T-helper 1 cell treated with Interleukin-12 subunit alpha and Interleukin-12 subunit beta and Interleukin-4 antibody, amounts not matched to agents 30 μg/mL and 1 μg/mL, for 36 hours (primary cell): ENCODE data around the gene SH3D19.

Experiments
- H3K27ac Mint-ChIP-seq: one replicate; pipeline ENCODE4 v1.8.0; 2021; ENCODE audit warnings: mild to moderate bottlenecking, mixed read lengths
- H3K27me3 Mint-ChIP-seq: one replicate; pipeline ENCODE4 v1.8.0; 2021; ENCODE audit warnings: low read depth, mixed read lengths
- H3K36me3 Mint-ChIP-seq: one replicate; pipeline ENCODE4 v1.8.0; 2021; ENCODE audit warnings: low read depth, mixed read lengths
- H3K4me1 Mint-ChIP-seq: one replicate; pipeline ENCODE4 v1.8.0; 2021; ENCODE audit warnings: low read depth, mixed read lengths
- H3K4me3 Mint-ChIP-seq: one replicate; pipeline ENCODE4 v1.8.0; 2021; ENCODE audit warnings: mild to moderate bottlenecking, moderate library complexity, mixed read lengths
- H3K9me3 Mint-ChIP-seq: one replicate; pipeline ENCODE4 v1.8.0; 2021; ENCODE audit warnings: mixed read lengths

The SH3D19 gene, protein sequence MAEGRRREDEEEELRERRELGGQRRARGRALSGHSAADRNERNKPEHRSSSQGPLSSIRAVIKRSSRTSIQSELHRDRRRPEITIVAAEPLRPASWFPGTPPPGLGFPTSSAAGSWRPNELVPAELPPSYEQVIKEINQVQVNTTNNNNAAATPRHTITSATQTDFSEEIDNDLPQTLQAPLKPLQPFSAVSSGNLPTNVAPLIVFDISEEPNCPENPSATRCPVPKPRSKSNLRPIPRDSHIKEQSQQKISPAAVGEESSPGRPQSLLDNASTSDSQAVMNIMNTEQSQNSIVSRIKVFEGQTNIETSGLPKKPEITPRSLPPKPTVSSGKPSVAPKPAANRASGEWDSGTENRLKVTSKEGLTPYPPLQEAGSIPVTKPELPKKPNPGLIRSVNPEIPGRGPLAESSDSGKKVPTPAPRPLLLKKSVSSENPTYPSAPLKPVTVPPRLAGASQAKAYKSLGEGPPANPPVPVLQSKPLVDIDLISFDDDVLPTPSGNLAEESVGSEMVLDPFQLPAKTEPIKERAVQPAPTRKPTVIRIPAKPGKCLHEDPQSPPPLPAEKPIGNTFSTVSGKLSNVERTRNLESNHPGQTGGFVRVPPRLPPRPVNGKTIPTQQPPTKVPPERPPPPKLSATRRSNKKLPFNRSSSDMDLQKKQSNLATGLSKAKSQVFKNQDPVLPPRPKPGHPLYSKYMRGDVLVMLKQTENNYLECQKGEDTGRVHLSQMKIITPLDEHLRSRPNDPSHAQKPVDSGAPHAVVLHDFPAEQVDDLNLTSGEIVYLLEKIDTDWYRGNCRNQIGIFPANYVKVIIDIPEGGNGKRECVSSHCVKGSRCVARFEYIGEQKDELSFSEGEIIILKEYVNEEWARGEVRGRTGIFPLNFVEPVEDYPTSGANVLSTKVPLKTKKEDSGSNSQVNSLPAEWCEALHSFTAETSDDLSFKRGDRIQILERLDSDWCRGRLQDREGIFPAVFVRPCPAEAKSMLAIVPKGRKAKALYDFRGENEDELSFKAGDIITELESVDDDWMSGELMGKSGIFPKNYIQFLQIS

GRCh38 chr4:151325111-151325948 is at the start of gene SH3D19:
Gene SH3D19, minus strand, starts transcription at chr4:151325605. Its CDS starts 253 bp downstream, at chr4:151325352.
- Mint-ChIP-seq H3K36me3 (no peaks in the 10 kb centered on the region), H3K4me3 (peak within 1 kb of the TSS; percentile 68), H3K4me1 (no peaks in the 10 kb centered on the region), H3K9me3 (no peaks in the 10 kb centered on the region), H3K27ac (no peak within 1 kb of the TSS), H3K27me3 (peaks cover 68% of the 10 kb centered on the region)

GRCh38 chr4:151362404-151363164 is 37.2 kb upstream of the SH3D19 start:
- no peak overlapping the region for H3K4me3 Mint-ChIP-seq
- no peaks in the 10 kb centered on the region for H3K36me3 Mint-ChIP-seq
- H3K9me3 Mint-ChIP-seq, result no peaks in the 10 kb centered on the region
- no peak overlapping the region for H3K27ac Mint-ChIP-seq
- peaks cover 2% of the 10 kb centered on the region for H3K4me1 Mint-ChIP-seq
- H3K27me3 Mint-ChIP-seq, result peaks cover 17% of the 10 kb centered on the region

- no peak overlapping the region for H3K4me3 Mint-ChIP-seq
- H3K27ac Mint-ChIP-seq, result no peak overlapping the region
- peaks cover 2% of the 10 kb centered on the region for H3K4me1 Mint-ChIP-seq
Observed at GRCh38 chr4:151361966-151362365, 36.6 kb upstream of the SH3D19 start.

DNA sequence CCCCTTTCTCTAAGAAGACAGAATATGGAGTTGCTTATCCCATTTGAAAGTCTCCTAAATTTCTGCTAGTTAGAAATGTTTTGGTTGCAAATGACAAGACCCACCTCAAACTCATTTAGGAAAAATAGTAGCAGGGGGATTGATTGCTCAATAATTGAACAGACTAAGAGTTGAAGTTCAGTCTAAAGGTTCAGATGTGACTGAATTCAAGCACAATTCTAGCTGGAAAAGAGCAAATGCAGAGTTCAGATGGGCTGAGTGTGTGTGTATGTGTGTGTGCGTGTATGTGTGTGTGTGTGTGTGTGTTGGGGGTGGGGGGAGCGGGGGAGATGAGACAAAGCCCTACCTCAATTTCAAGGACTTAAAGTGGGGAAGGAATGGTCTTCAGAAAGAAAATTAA is 35.7 kb upstream of the SH3D19 start:
- no peaks in the 10 kb centered on the region for H3K36me3 Mint-ChIP-seq
- H3K4me3 Mint-ChIP-seq, result no peak overlapping the region
- peaks cover 16% of the 10 kb centered on the region for H3K27me3 Mint-ChIP-seq
- H3K4me1 Mint-ChIP-seq, result peaks cover 2% of the 10 kb centered on the region
- no peak overlapping the region for H3K27ac Mint-ChIP-seq
- no peaks in the 10 kb centered on the region for H3K9me3 Mint-ChIP-seq

More at GRCh38 chr4:151361966-151362365, 36.6 kb upstream of the SH3D19 start:
- H3K36me3 Mint-ChIP-seq, result no peaks in the 10 kb centered on the region
- no peaks in the 10 kb centered on the region for H3K9me3 Mint-ChIP-seq
- H3K27me3 Mint-ChIP-seq, result peaks cover 17% of the 10 kb centered on the region

- Mint-ChIP-seq H3K4me1 (peaks cover 2% of the 10 kb centered on the region), H3K27me3 (peaks cover 12% of the 10 kb centered on the region), H3K27ac (no peak overlapping the region), H3K36me3 (no peaks in the 10 kb centered on the region), H3K9me3 (no peaks in the 10 kb centered on the region), H3K4me3 (no peak overlapping the region)
Observed at GRCh38 chr4:151359576-151359975, 34.2 kb upstream of the SH3D19 start.

- no peak overlapping the region for H3K27ac Mint-ChIP-seq
- H3K27me3 Mint-ChIP-seq, result peaks cover 12% of the 10 kb centered on the region
- peaks cover 2% of the 10 kb centered on the region for H3K4me1 Mint-ChIP-seq
- no peaks in the 10 kb centered on the region for H3K9me3 Mint-ChIP-seq
- no peak overlapping the region for H3K4me3 Mint-ChIP-seq
- H3K36me3 Mint-ChIP-seq, result no peaks in the 10 kb centered on the region
Observed at GRCh38 chr4:151358266-151358665, 32.9 kb upstream of the SH3D19 start.

DNA sequence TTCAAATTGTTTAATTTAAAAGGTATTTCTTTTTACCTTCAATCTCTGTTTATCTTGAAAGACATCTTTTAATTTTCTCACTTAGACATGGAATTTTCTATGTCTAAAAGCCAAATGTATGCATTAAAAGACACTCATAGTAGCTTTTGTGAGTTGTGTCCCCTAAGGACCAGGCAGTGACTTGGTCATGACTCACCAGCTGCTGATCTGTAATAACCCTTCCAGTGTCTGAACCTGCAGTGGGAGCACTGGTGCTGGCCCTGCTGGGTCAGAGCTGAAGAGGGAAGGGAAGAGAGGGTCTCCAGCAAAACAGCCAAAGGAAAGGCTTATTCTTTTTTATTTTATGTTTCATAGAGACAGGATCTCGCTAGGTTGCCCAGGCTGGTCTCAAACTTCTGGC is 31.1 kb upstream of the SH3D19 start:
- Mint-ChIP-seq H3K27ac (no peak overlapping the region), H3K36me3 (no peaks in the 10 kb centered on the region), H3K27me3 (peaks cover 6% of the 10 kb centered on the region), H3K9me3 (no peaks in the 10 kb centered on the region), H3K4me3 (no peak overlapping the region), H3K4me1 (no peaks in the 10 kb centered on the region)

DNA sequence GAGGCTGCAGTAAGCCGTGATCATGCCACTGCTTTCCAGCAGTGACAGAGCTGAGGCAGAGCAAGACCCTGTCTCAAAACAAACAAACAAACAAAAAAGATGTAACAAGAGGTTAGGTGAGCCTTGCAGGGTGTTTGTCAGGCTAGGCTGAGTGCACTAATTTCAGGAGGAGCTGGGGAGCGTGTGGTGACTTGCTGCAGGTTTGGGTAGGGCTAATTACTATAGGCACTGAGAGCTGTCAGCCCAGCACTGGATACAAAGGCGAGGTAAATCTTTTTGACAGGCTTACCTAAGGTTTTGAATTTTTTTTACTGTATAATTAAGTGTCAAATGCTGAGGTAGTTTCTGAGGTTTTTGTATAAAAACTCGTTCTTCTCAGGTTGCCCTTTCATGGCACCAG is 29.8 kb upstream of the SH3D19 start:
- no peaks in the 10 kb centered on the region for H3K4me1 Mint-ChIP-seq
- no peak overlapping the region for H3K27ac Mint-ChIP-seq
- H3K9me3 Mint-ChIP-seq, result no peaks in the 10 kb centered on the region
- peaks cover 6% of the 10 kb centered on the region for H3K27me3 Mint-ChIP-seq
- H3K4me3 Mint-ChIP-seq, result no peak overlapping the region
- no peaks in the 10 kb centered on the region for H3K36me3 Mint-ChIP-seq

DNA sequence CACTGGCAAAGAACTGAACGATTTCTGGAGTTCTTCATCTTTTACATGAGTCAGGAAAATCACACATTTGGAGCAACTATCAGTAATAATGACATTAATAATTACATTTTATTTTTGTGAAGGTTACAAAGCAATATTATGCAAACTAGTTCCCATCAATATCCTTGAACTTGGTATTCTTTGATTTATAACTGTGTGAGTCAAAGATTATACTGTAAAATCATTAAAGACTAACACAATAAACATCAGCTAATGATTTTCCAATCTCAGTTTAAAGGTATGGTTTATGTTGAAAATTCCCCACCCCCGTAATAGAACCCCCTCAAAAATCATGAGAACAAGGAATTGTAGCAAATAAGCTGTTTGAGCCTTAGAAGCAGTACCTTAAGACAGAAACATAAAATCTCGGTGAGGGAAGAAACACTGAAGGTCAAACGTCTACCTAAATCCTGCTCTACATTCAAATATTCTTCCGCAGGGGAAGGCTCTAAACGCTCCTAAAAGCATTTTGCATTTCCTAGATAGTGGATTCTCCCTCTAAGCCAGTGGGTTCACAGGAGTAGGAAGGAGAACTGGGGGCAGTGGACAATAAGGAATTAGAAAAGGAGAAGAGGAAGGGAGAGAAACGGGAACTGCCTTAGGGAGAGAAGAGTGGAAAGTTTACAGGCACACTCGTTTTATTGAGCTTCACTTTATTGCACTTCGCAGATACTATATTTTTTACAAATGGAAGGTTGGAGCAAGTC is 22.3 kb upstream of the SH3D19 start:
- Mint-ChIP-seq H3K27ac (no peak overlapping the region), H3K4me3 (no peak overlapping the region), H3K27me3 (peaks cover 6% of the 10 kb centered on the region), H3K4me1 (no peaks in the 10 kb centered on the region), H3K36me3 (no peaks in the 10 kb centered on the region), H3K9me3 (no peaks in the 10 kb centered on the region)

GRCh38 chr4:151344948-151345347 is 19.5 kb upstream of the SH3D19 start:
- no peak overlapping the region for H3K4me3 Mint-ChIP-seq
- no peak overlapping the region for H3K27ac Mint-ChIP-seq
- no peaks in the 10 kb centered on the region for H3K4me1 Mint-ChIP-seq

DNA sequence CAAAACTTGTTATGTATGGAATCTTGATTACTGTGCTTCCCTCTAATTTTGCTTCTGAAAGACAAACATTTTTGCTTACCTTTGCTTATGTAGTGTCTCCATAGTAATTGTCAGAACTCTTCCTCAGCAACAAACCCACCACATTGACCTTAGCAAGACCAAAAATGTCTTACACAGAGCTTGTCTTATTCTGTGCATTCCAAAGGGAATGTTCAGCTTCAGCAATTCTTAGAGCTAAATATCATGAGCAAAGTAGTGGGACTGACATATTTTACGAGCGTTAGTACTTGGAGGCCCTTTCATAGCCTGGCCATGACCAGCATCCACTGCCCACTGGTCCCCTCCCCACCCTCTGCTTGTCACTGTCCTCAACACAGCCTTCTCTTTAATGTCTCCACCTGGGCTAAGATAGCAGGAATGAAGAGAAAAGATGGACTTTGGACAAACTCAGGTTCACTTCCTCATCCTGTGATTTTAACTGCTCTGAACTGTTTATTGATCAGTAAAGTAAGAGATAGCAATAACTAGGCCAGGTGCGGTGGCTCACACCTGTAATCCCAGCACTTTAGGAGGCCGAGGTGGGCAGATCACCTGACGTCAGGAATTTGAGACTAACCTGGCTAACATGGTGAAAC is 15.5 kb upstream of the SH3D19 start:
- Mint-ChIP-seq H3K36me3 (no peaks in the 10 kb centered on the region), H3K4me1 (no peaks in the 10 kb centered on the region), H3K27me3 (peaks cover 8% of the 10 kb centered on the region), H3K9me3 (no peaks in the 10 kb centered on the region), H3K4me3 (no peak overlapping the region), H3K27ac (no peak overlapping the region)

More at GRCh38 chr4:151344948-151345347, 19.5 kb upstream of the SH3D19 start:
- H3K36me3 Mint-ChIP-seq, result no peaks in the 10 kb centered on the region
- no peaks in the 10 kb centered on the region for H3K9me3 Mint-ChIP-seq
- peaks cover 6% of the 10 kb centered on the region for H3K27me3 Mint-ChIP-seq

DNA sequence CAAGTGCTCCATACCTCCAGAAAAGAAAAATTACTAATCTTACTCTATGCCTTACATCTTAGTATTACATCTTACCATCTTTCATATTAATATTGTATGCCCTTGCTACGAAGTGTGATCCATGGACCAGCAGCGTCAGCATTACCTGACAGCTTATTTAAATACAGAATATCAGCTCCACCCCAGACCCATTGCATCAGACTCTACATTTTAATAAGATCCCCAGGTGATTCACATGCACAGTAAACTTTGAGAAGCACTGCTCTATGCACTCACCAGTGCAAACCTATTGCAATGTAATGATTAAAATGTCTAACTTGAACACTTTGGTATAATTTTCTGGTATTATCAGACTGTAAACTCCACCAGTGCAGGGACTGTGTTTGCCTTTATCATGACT is 14.1 kb upstream of the SH3D19 start:
- H3K4me1 Mint-ChIP-seq, result no peaks in the 10 kb centered on the region
- no peaks in the 10 kb centered on the region for H3K36me3 Mint-ChIP-seq
- peaks cover 5% of the 10 kb centered on the region for H3K27me3 Mint-ChIP-seq

More for the DNA sequence above, 14.1 kb upstream of the SH3D19 start:
- Mint-ChIP-seq H3K27ac (no peak overlapping the region), H3K4me3 (no peak overlapping the region), H3K9me3 (no peaks in the 10 kb centered on the region)
